SU-DHL-6 (cell line): ENCODE measurements around the gene LENG9.

Experiments
- H2AFZ ChIP-seq: fragments of 200-600 bp; sonication (generic); 2 replicates; pipeline ENCODE4 v1.6.1; 2014; ENCODE audit warnings: low read depth, mild to moderate bottlenecking, moderate library complexity, mixed read lengths, antibody characterized with exemption, low read length; ENCODE audit not compliant: severe bottlenecking
- H3F3A ChIP-seq: fragments of 200-600 bp; shearing (Covaris generic); 2 replicates; pipeline ENCODE4 v1.6.0; 2016; ENCODE audit warnings: antibody characterized with exemption, mild to moderate bottlenecking; ENCODE audit not compliant: insufficient read depth
- H3K27ac ChIP-seq: fragments of 200-600 bp; sonication (generic); 2 replicates; pipeline ENCODE4 v1.5.1; 2016; ENCODE audit warnings: low read depth, mild to moderate bottlenecking, low read length, moderate library complexity, mixed read lengths
- H3K27me3 ChIP-seq: fragments of 200-600 bp; sonication (generic), shearing (Covaris generic); 2 replicates; pipeline ENCODE4 v1.6.0; 2014; ENCODE audit warnings: mild to moderate bottlenecking, low read length
- H3K36me3 ChIP-seq: fragments of 200-600 bp; sonication (generic); 2 replicates; pipeline ENCODE4 v1.6.1; 2014; ENCODE audit warnings: mild to moderate bottlenecking, low read length, mixed read lengths
- H3K4me2 ChIP-seq: fragments of 300-600, 200-600 bp; shearing (Covaris generic), sonication (generic); 2 replicates; pipeline ENCODE4 v1.6.0; 2014; ENCODE audit warnings: low read length, low read depth, mild to moderate bottlenecking; ENCODE audit not compliant: poor library complexity, severe bottlenecking
- H3K4me3 ChIP-seq: fragments of 200-600 bp; sonication (generic); 2 replicates; pipeline ENCODE4 v1.5.1; 2014; ENCODE audit warnings: antibody characterized with exemption, low read length, mild to moderate bottlenecking, mixed read lengths; ENCODE audit not compliant: insufficient read depth, poor library complexity, severe bottlenecking
- H3K79me2 ChIP-seq: fragments of 200-600 bp; sonication (generic); 2 replicates; pipeline ENCODE4 v1.6.1; 2014; ENCODE audit warnings: mild to moderate bottlenecking, low read length, moderate library complexity; ENCODE audit not compliant: insufficient read depth
- H3K9ac ChIP-seq: fragments of 200-600 bp; sonication (generic); 2 replicates; pipeline ENCODE4 v1.7.0; 2014; ENCODE audit warnings: mild to moderate bottlenecking, low read length
- H3K9me2 ChIP-seq: fragments of 200-600 bp; sonication (generic); replicated peaks from 2 replicates; pipeline ENCODE4 v1.6.1; 2014; ENCODE audit warnings: low read length; ENCODE audit not compliant: insufficient read depth
- H3K9me3 ChIP-seq: fragments of 200-600 bp; sonication (generic); 2 replicates; pipeline ENCODE4 v1.6.1; 2014; ENCODE audit warnings: low read length, mixed read lengths; ENCODE audit not compliant: insufficient read depth
- H4K20me1 ChIP-seq: fragments of 200-600 bp; sonication (generic); 2 replicates; pipeline ENCODE4 v1.6.1; 2014; ENCODE audit warnings: low read depth, mild to moderate bottlenecking, antibody characterized with exemption, low read length, moderate library complexity, mixed read lengths
- CTCF ChIP-seq: fragments of 200-600 bp; sonication (generic); IDR thresholded peaks from one replicate; pipeline ENCODE4 v1.5.1; 2017; ENCODE audit warnings: antibody characterized with exemption, mild to moderate bottlenecking, low read length, moderate library complexity; ENCODE audit not compliant: insufficient read depth, poor library complexity, severe bottlenecking
- EZH2phosphoT487 ChIP-seq: fragments of 200-600 bp; sonication (generic), shearing (Covaris generic); conservative IDR thresholded peaks from 2 replicates; pipeline ENCODE4 v1.6.1; 2018; ENCODE audit warnings: mild to moderate bottlenecking, antibody characterized with exemption, low read length, moderate library complexity, mixed read lengths

Gene LENG9

GRCh38 chr19:54457773-54458647, 5.6 kb downstream of the LENG9 start:
- Histone ChIP-seq H3K79me2 (peaks cover 8% of the 10 kb centered on the region), H3K27me3 (no peaks in the 10 kb centered on the region), H3K36me3 (0 out of 2 replicates have a peak, but pooled peaks cover 5% of the 10 kb centered on the region), H2AFZ (no peak overlapping the region), H3K4me3 (no peak overlapping the region), H4K20me1 (no peaks in the 10 kb centered on the region; the same call in 1 of the 2 replicates), H3K9me2 (no peaks in the 10 kb centered on the region), H3K27ac (no peak overlapping the region), H3K9me3 (no peaks in the 10 kb centered on the region), H3K4me2 (no peak overlapping the region), H3F3A (peaks cover 16% of the 10 kb centered on the region; the same call in 1 of the 2 replicates), H3K9ac (no peak overlapping the region)
- TF ChIP-seq CTCF: no peak
- no peak for TF ChIP-seq EZH2phosphoT487

- no peaks in the 10 kb centered on the region for H3K9me3 ChIP-seq
- H3K27me3 ChIP-seq: no peaks in the 10 kb centered on the region
- no peak overlapping the region for H2AFZ ChIP-seq
- no peak overlapping the region for H3K27ac ChIP-seq
- no peak overlapping the region for H3K4me2 ChIP-seq
- no peaks in the 10 kb centered on the region for H3K9me2 ChIP-seq
- no peak for TF ChIP-seq CTCF
- TF ChIP-seq EZH2phosphoT487: no peak
- peaks cover 18% of the 10 kb centered on the region for H3K79me2 ChIP-seq
- 0 out of 2 replicates have a peak, but pooled peaks cover 5% of the 10 kb centered on the region for H3K36me3 ChIP-seq
- peaks cover 7% of the 10 kb centered on the region; the same call in 1 of the 2 replicates for H3F3A ChIP-seq
- no peak overlapping the region for H3K4me3 ChIP-seq
- H4K20me1 ChIP-seq: peaks cover 4% of the 10 kb centered on the region; the same call in 1 of the 2 replicates
- H3K9ac ChIP-seq: no peak overlapping the region
These were observed 6.9 kb downstream of the LENG9 start for GRCh38 chr19:54456423-54457373.

GRCh38 chr19:54455786-54456422, 7.7 kb downstream of the LENG9 start:
- no peaks in the 10 kb centered on the region for H3F3A ChIP-seq
- TF ChIP-seq EZH2phosphoT487 (no peak), CTCF (no peak)
- no peaks in the 10 kb centered on the region for H3K27me3 ChIP-seq
- H3K27ac ChIP-seq: no peak overlapping the region
- H3K9me3 ChIP-seq: no peaks in the 10 kb centered on the region
- H3K4me2 ChIP-seq: no peak overlapping the region
- H3K36me3 ChIP-seq: 0 out of 2 replicates have a peak, but pooled peaks cover 5% of the 10 kb centered on the region
- H3K9me2 ChIP-seq: no peaks in the 10 kb centered on the region
- peaks cover 26% of the 10 kb centered on the region for H3K79me2 ChIP-seq
- H3K4me3 ChIP-seq: no peak overlapping the region
- H2AFZ ChIP-seq: no peak overlapping the region
- H4K20me1 ChIP-seq: peaks cover 10% of the 10 kb centered on the region; the same call in 1 of the 2 replicates
- no peak overlapping the region for H3K9ac ChIP-seq
